HCT116 (cell line): ENCODE results near the gene ANO10. TPM values are rescaled to one million over a fixed set of nuclear protein-coding genes. Genes with fewer than 3 reads are reported as not detected.

Experiments used
- ATAC-seq: fragments of 200-7000 bp; cut with Tn5 transposase; 2 replicates; pipeline ENCODE4 v1.9.1; 2020; ENCODE audit warnings: mild to moderate bottlenecking, moderate library complexity
- BruUV-seq: library from RNA; stranded (reverse); fragments of 400-500 nt; replicated peaks from 2 replicates; lab custom pipeline; 2021; lab: Mats Ljungman, UMichigan
- CTCF ChIA-PET: fragments of 300-600 bp; sonication (Branson Sonifier 250); formaldehyde crosslinking; loops from one replicate; lab custom pipeline; 2021; ENCODE audit warnings: antibody characterized with exemption; lab: Charles Lee
- POLR2A ChIA-PET: fragments of 300-600, 350-600 bp; sonication (Branson Sonifier 250); formaldehyde crosslinking; loops from one replicate; lab custom pipeline; 2021; ENCODE audit warnings: antibody characterized with exemption; lab: Charles Lee
- RAD21 ChIA-PET, 2 experiments: fragments of 300-600 bp; sonication (Branson Sonifier 250); formaldehyde crosslinking; loops; one replicate each; lab custom pipeline; 2023; ENCODE audit warnings: low total read pairs in 2 of 2; ENCODE audit not compliant: uncharacterized antibody in 2 of 2, unreplicated experiment in 2 of 2, low non-redundant PET in 1 of 2; lab: Charles Lee
- DNase-seq: peaks from one replicate; pipeline ENCODE4 v3.0.0-alpha.2; 2010; ENCODE audit warnings: low read depth, low spot score
- H2AFZ ChIP-seq: fragments of 200-600 bp; shearing (Covaris generic), sonication (generic); 2 replicates; pipeline ENCODE4 v1.6.1; 2017; ENCODE audit warnings: low read depth, mixed run types, mixed read lengths, antibody characterized with exemption, low read length; ENCODE audit not compliant: poor library complexity, severe bottlenecking
- H3K27ac ChIP-seq: 2 replicates; pipeline ENCODE4 v1.5.1; 2012; ENCODE audit warnings: low read depth, low read length
- H3K27me3 ChIP-seq: fragments of 200-600 bp; sonication (generic); 2 replicates; pipeline ENCODE4 v1.6.1; 2016; ENCODE audit warnings: mixed run types, low read length, mixed read lengths; ENCODE audit not compliant: insufficient read depth
- H3K36me3 ChIP-seq, 2 experiments: fragments of 200-500 bp in 1 of 2; fragments of 200-600 bp in 1 of 2; sonication (Bioruptor generic) in 1 of 2; sonication (generic) in 1 of 2; 2 replicates each; pipeline versions ENCODE4 v1.5.1 to v1.6.1; 2014 to 2016; ENCODE audit warnings: low read length in 2 of 2, inconsistent platforms in 1 of 2, mixed read lengths in 1 of 2, mixed run types in 1 of 2; ENCODE audit not compliant: insufficient read depth in 2 of 2, control insufficient read depth in 1 of 2
- H3K4me1 ChIP-seq, 2 experiments: fragments of 200-600 bp in 1 of 2; sonication (generic) in 1 of 2; 2 replicates each; pipeline versions ENCODE4 v1.5.1 to v1.6.1; 2012 to 2017; ENCODE audit warnings: low read length in 2 of 2, inconsistent platforms in 1 of 2, mild to moderate bottlenecking in 1 of 2, mixed read lengths in 1 of 2, mixed run types in 1 of 2, moderate library complexity in 1 of 2; ENCODE audit not compliant: insufficient read depth in 2 of 2, control insufficient read depth in 1 of 2
- H3K4me2 ChIP-seq: fragments of 200-600 bp; sonication (generic); 2 replicates; pipeline ENCODE4 v1.6.1; 2017; ENCODE audit warnings: mixed run types, low read length, mixed read lengths
- H3K4me3 ChIP-seq, 2 experiments: fragments of 200-600 bp in 1 of 2; sonication (generic) in 1 of 2; replicated peaks in 1 of 2; 2 replicates each; pipeline ENCODE4 v1.5.1; 2011 to 2016; ENCODE audit warnings: low read length in 2 of 2, control low read depth in 1 of 2, low read depth in 1 of 2, mild to moderate bottlenecking in 1 of 2, mixed read lengths in 1 of 2, mixed run types in 1 of 2
- H3K79me2 ChIP-seq: fragments of 200-600 bp; sonication (generic); 2 replicates; pipeline ENCODE4 v1.6.1; 2017; ENCODE audit warnings: mild to moderate bottlenecking, mixed run types, low read length, moderate library complexity, mixed read lengths; ENCODE audit not compliant: insufficient read depth
- H3K9ac ChIP-seq: fragments of 200-600 bp; sonication (generic); 2 replicates; pipeline ENCODE4 v1.6.1; 2016; ENCODE audit warnings: low read length, mixed read lengths
- H3K9me2 ChIP-seq: fragments of 200-600 bp; sonication (generic), shearing (Covaris generic); 2 replicates; pipeline ENCODE4 v1.6.1; 2017; ENCODE audit warnings: mixed run types, mild to moderate bottlenecking, moderate library complexity; ENCODE audit not compliant: insufficient read depth
- H3K9me3 ChIP-seq, 2 experiments: fragments of 200-500 bp in 1 of 2; fragments of 200-600 bp in 1 of 2; sonication (Bioruptor generic) in 1 of 2; sonication (generic) in 1 of 2; 2 replicates each; pipeline ENCODE4 v1.6.1; 2014 to 2017; ENCODE audit warnings: low read length in 2 of 2, mixed read lengths in 2 of 2, inconsistent platforms in 1 of 2, low read depth in 1 of 2, mild to moderate bottlenecking in 1 of 2, mixed run types in 1 of 2, moderate library complexity in 1 of 2; ENCODE audit not compliant: control insufficient read depth in 1 of 2, insufficient read depth in 1 of 2
- H4K20me1 ChIP-seq: fragments of 200-600 bp; sonication (generic), shearing (Covaris generic); 2 replicates; pipeline ENCODE4 v1.6.1; 2017; ENCODE audit warnings: mixed run types, mild to moderate bottlenecking, moderate library complexity; ENCODE audit not compliant: insufficient read depth
- CBX3 ChIP-seq: IDR thresholded peaks from 2 replicates; pipeline ENCODE4 v1.6.1; 2012; ENCODE audit warnings: low read depth
- CEBPB ChIP-seq: IDR thresholded peaks from 2 replicates; pipeline ENCODE4 v1.6.1; 2012; ENCODE audit warnings: low read depth
- EGR1 ChIP-seq: IDR thresholded peaks from 2 replicates; pipeline ENCODE4 v1.6.1; 2012; ENCODE audit warnings: low read depth
- ELF1 ChIP-seq: IDR thresholded peaks from 2 replicates; pipeline ENCODE4 v1.6.1; 2012; ENCODE audit warnings: low read depth, borderline replicate concordance
- EZH2 ChIP-seq: fragments of 200-600 bp; sonication (generic); IDR thresholded peaks from 2 replicates; pipeline ENCODE4 v1.6.1; 2017; ENCODE audit warnings: antibody characterized with exemption, mixed run types
- FOSL1 ChIP-seq: IDR thresholded peaks from 2 replicates; pipeline ENCODE4 v1.6.1; 2012; ENCODE audit warnings: low read depth
- JUND ChIP-seq: IDR thresholded peaks from 2 replicates; pipeline ENCODE4 v1.6.1; 2012
- POLR2A ChIP-seq: IDR thresholded peaks from 2 replicates; pipeline ENCODE4 v1.7.0; 2011; ENCODE audit warnings: borderline replicate concordance; ENCODE audit not compliant: insufficient read depth, insufficient read length; ENCODE audit errors: extremely low read depth
- SIN3A ChIP-seq: IDR thresholded peaks from 2 replicates; pipeline ENCODE4 v1.6.1; 2012; ENCODE audit warnings: low read depth
- SRF ChIP-seq: IDR thresholded peaks from 2 replicates; pipeline ENCODE4 v1.6.1; 2012; ENCODE audit warnings: low read depth
- ZFX ChIP-seq: fragments of 450-650 bp; IDR thresholded peaks from 2 replicates; pipeline ENCODE4 v1.6.1; 2017
- ZNF274 ChIP-seq: fragments of 200-500 bp; sonication (Bioruptor generic); IDR thresholded peaks from 2 replicates; pipeline ENCODE4 v1.6.1; 2014; ENCODE audit warnings: mild to moderate bottlenecking, low read depth, low read length, inconsistent platforms
- intact Hi-C: fragments of 100-400 bp; cut with micrococcal nuclease; formaldehyde crosslinking; loops from 2 replicates; pipeline ENCODE4 v1.10.0; 2022
- total RNA-seq: library from RNA; stranded (reverse); gene quantifications from one replicate; pipeline ENCODE4 v1.2.1, GENCODE V29; 2021; ENCODE audit not compliant: unreplicated experiment
- TF ChIP-seq, protein P1 (sequence below): IDR thresholded peaks from 2 replicates; pipeline ENCODE4 v1.6.1; 2012
- TF ChIP-seq, protein P2 (sequence below): IDR thresholded peaks from 2 replicates; pipeline ENCODE4 v1.6.1; 2011; ENCODE audit warnings: mild to moderate bottlenecking, low read length, moderate library complexity; ENCODE audit not compliant: insufficient replicate concordance; ENCODE audit errors: extremely low read depth
- TF ChIP-seq, protein P3 (sequence below): IDR thresholded peaks from 2 replicates; pipeline ENCODE4 v1.6.1; 2012
- TF ChIP-seq, protein P4 (sequence below): IDR thresholded peaks from 2 replicates; pipeline ENCODE4 v1.6.1; 2012; ENCODE audit warnings: low read depth

Gene ANO10
- total RNA-seq, 1 experiment from 2014 or later = 13.3 TPM

DNA sequence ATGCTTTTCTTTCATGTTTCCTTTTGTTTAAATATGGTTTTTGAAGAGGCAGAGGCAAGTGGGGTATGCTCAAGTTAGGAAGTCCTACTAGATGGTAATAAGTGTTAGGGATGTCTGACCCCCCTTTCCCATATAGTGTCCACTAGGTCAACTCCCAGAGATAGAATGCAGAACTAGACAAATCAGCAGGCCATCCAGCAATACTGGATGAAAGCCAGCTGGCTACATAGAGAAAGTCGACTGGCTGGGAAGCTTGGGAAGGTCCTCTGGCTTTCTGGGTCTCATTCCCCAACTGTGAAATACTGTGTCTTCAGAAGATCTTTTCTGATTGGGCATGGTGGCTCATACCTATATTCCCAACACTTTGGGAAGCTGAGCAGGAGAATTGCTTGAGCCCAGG, 221.6 kb downstream of the ANO10 start:
- Histone ChIP-seq H4K20me1 (no peaks in the 10 kb centered on the region), H3K4me2 (no peak overlapping the region), H3K27me3 (no peaks in the 10 kb centered on the region), H3K9ac (no peak overlapping the region), H3K9me3 (no peaks in the 10 kb centered on the region), H3K36me3 (no peaks in the 10 kb centered on the region), H3K79me2 (no peaks in the 10 kb centered on the region), H2AFZ (no peak overlapping the region), H3K27ac (no peak overlapping the region), H3K9me2 (no peaks in the 10 kb centered on the region), H3K4me3 (no peak overlapping the region), H3K4me1 (no peaks in the 10 kb centered on the region)
- ATAC-seq (no peak), DNase-seq (no peak)
- intact Hi-C loops = no loop called here
- BruUV-seq = no TSS peak
- ChIA-PET CTCF (no interaction called here), RAD21 (no interaction called here), POLR2A (no interaction called here)
- TF ChIP-seq POLR2A = no peak
- TF ChIP-seq ZNF274 = no peak
- TF ChIP-seq FOSL1 = no peak
- TF ChIP-seq JUND = no peak
- TF ChIP-seq, protein P1, sequence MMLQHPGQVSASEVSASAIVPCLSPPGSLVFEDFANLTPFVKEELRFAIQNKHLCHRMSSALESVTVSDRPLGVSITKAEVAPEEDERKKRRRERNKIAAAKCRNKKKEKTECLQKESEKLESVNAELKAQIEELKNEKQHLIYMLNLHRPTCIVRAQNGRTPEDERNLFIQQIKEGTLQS = no peak
- TF ChIP-seq, protein P2, sequence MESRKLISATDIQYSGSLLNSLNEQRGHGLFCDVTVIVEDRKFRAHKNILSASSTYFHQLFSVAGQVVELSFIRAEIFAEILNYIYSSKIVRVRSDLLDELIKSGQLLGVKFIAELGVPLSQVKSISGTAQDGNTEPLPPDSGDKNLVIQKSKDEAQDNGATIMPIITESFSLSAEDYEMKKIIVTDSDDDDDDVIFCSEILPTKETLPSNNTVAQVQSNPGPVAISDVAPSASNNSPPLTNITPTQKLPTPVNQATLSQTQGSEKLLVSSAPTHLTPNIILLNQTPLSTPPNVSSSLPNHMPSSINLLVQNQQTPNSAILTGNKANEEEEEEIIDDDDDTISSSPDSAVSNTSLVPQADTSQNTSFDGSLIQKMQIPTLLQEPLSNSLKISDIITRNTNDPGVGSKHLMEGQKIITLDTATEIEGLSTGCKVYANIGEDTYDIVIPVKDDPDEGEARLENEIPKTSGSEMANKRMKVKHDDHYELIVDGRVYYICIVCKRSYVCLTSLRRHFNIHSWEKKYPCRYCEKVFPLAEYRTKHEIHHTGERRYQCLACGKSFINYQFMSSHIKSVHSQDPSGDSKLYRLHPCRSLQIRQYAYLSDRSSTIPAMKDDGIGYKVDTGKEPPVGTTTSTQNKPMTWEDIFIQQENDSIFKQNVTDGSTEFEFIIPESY = no peak
- TF ChIP-seq EZH2 = no peak
- TF ChIP-seq CEBPB = no peak
- TF ChIP-seq, protein P3, sequence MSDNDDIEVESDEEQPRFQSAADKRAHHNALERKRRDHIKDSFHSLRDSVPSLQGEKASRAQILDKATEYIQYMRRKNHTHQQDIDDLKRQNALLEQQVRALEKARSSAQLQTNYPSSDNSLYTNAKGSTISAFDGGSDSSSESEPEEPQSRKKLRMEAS = no peak
- no peak for TF ChIP-seq EGR1
- TF ChIP-seq SIN3A = no peak
- TF ChIP-seq CBX3 = no peak
- TF ChIP-seq, protein P4, sequence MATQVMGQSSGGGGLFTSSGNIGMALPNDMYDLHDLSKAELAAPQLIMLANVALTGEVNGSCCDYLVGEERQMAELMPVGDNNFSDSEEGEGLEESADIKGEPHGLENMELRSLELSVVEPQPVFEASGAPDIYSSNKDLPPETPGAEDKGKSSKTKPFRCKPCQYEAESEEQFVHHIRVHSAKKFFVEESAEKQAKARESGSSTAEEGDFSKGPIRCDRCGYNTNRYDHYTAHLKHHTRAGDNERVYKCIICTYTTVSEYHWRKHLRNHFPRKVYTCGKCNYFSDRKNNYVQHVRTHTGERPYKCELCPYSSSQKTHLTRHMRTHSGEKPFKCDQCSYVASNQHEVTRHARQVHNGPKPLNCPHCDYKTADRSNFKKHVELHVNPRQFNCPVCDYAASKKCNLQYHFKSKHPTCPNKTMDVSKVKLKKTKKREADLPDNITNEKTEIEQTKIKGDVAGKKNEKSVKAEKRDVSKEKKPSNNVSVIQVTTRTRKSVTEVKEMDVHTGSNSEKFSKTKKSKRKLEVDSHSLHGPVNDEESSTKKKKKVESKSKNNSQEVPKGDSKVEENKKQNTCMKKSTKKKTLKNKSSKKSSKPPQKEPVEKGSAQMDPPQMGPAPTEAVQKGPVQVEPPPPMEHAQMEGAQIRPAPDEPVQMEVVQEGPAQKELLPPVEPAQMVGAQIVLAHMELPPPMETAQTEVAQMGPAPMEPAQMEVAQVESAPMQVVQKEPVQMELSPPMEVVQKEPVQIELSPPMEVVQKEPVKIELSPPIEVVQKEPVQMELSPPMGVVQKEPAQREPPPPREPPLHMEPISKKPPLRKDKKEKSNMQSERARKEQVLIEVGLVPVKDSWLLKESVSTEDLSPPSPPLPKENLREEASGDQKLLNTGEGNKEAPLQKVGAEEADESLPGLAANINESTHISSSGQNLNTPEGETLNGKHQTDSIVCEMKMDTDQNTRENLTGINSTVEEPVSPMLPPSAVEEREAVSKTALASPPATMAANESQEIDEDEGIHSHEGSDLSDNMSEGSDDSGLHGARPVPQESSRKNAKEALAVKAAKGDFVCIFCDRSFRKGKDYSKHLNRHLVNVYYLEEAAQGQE = no peak
- no peak for TF ChIP-seq ELF1
- TF ChIP-seq ZFX = no peak
- TF ChIP-seq SRF = no peak
